COLO668 (cell line): ENCODE measurements around the gene GPN2.

Source experiments
- DNase-seq: peaks from one replicate; lab custom pipeline; 2025; ENCODE audit not compliant: unreplicated experiment; lab: John Stamatoyannopoulos, UW

GPN2 gene

GRCh38 chr1:26832249-26832960 lies 57.7 kb downstream of the GPN2 start:
- no peak for DNase-seq

GRCh38 chr1:26831546-26832248 lies 58.4 kb downstream of the GPN2 start:
- peak; percentile 75 for DNase-seq

DNA sequence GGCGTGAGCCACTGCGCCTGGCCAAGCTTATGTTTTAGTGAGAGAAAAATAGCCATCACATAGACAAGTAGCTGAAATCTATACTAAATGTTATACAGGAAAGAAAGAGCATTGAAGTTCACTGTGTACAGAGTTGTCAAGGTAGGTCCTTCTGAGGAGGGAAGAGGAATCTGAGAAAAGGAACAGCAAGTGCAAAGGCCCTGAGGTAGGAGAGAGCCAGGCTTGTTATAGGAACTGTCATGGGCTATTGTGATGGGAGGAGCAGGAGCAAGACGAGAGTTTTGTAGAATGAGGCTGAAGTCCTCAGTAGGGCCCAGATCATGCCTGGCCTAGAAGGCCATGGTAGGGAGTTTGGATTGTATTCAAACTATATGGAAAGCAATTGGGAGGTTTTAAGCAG lies 59.0 kb downstream of the GPN2 start:
- no peak for DNase-seq

- no peak for DNase-seq
Observed at GRCh38 chr1:26829184-26829911, 60.7 kb downstream of the GPN2 start.

DNA sequence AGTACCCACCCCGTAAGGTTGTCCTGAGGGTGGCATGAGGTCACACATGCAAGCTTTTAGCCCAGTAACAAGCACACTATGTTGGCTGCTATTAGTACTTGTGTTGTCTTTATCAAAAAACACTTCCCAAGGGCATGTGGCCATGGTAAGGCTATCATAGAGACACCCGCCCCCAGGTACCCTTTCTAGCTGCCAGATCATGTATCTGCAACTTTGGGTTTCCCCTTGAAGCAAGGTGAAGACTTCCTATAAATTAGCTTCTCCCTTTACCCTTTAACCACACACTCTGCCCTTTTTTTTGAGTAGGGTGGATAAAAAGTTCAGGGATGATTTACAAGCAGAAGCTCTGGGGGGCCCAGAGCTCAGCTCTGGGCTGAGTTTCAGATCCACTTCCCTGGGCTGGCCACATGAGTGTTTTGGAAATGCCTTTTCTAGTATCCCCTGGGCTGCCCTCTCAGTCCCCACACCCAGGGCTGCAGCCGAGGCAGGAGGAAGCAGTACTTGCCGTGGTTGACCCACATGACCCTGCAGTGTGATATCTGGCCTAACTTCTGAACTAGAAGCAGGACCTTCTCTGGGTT lies 61.6 kb downstream of the GPN2 start:
- DNase-seq: no peak

GRCh38 chr1:26827663-26828062 lies 62.4 kb downstream of the GPN2 start:
- DNase-seq: no peak

DNA sequence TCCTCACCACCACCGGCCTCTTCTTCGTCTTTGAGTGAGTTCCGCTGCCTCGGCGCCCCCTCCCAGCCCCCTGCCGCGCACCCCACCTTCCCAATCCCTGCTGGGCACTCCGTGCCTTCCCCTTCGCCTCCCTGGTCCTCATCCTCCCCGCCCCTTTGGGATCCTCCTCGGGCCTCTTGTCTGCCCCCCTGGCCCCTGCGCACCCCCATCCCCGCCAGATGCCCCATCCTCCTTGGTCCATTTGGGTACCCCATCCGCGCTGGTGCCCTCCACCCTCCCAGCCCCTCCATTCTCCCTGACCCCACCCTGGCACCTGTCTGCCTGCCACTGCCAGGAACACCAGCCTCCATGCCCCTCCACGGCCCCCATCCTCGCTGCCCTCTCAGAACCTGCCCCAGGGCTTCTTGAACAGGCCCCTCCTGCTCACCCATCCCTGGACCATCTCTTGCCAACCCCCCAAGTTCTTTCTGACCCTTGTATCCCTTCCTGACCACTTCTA lies 62.9 kb downstream of the GPN2 start:
- no peak for DNase-seq

DNA sequence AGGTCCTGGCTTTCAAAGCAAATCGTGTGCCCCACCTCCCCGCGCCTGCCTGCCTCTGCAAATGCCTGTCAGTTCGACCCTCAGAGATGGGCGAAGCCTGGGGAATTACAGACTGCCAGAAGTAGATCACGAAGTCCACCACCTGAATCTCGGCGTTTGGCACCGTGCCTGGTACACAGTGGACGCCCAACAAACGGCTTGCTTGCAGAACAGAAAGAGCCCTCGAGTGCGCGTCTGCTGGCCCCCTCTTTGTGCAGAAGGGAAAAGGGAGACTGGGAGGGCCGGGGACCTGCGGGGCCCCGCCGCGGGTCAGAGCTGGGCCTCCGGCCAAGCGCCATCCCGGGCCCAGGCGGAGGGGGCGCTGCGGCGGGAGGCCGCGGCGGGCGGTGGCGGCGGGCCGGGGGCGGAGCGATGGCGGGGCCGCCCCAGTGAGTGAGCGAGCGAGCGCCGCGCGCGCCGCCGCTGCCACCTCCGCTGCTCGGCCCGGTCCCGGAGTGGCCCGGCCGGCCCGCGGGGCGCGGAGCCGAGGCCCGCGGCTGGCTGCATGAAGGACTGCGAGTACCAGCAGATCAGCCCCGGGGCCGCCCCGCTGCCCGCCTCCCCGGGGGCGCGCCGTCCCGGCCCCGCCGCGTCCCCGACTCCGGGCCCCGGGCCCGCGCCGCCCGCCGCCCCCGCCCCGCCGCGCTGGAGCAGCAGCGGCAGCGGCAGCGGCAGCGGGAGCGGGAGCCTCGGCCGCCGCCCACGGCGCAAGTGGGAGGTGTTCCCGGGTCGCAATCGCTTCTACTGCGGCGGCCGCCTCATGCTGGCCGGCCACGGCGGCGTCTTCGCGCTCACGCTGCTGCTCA lies 63.6 kb downstream of the GPN2 start, which contains the start of gene ZDHHC18:
TSS of gene ZDHHC18 (plus strand) at position 428 of the 845 bp plus-strand sequence. CDS start at position 545, 117 bp downstream.
- DNase-seq: peak; percentile 93
